ENCODE data around the gene KSR1. TPM values are rescaled to one million over a fixed set of nuclear protein-coding genes. Genes with fewer than 3 reads are reported as not detected.

The KSR1 gene
- total and polyA plus RNA-seq, 2 experiments from 2014 or later = 7.8 to 53.2 TPM

- no peak overlapping the region for H3K4me2 ChIP-seq
- H4K20me1 ChIP-seq (replicated peaks; ENCODE audit: insufficient read depth) = peaks cover 5% of the 10 kb centered on the region
- no peaks in the 10 kb centered on the region for H3K9me3 Mint-ChIP-seq
- no peaks in the 10 kb centered on the region for H3F3A ChIP-seq (replicated peaks; ENCODE audit: low read depth)
- H3K4me1 ChIP-seq (ENCODE audit: insufficient read depth) = peaks cover 6% of the 10 kb centered on the region; the same call in 1 of the 2 replicates
- H3K27ac Mint-ChIP-seq = no peak overlapping the region; the same call in 1 of the 2 replicates
- H3K4me3 Mint-ChIP-seq = no peak overlapping the region
- no peak overlapping the region for H2AFZ ChIP-seq
- H3K27me3 ChIP-seq (ENCODE audit: insufficient read depth) = no peaks in the 10 kb centered on the region
- H3K9me2 ChIP-seq (ENCODE audit: insufficient read depth) = no peaks in the 10 kb centered on the region
- DNase-seq (ENCODE audit: low spot score) (no peak), ATAC-seq (no peak)
- peaks cover 91% of the 10 kb centered on the region for H3K79me2 ChIP-seq (replicated peaks; ENCODE audit: insufficient read depth)
- no peaks in the 10 kb centered on the region; the same call in 2 of the 3 replicates for H3K36me3 Mint-ChIP-seq (ENCODE audit: low read depth)
- H3K4me3 ChIP-seq = no peak overlapping the region
- peaks cover 30% of the 10 kb centered on the region for H3K4me1 Mint-ChIP-seq
- H3K27ac ChIP-seq (ENCODE audit: low read depth) = no peak overlapping the region
- no peak for TF ChIP-seq ZNF331 (CRISPR knock-in tag; IDR thresholded peaks at IDR 0.05; ENCODE audit: low read depth)
- TF ChIP-seq STAT1 (IDR thresholded peaks at IDR 0.05; ENCODE audit: unreplicated experiment) = no peak
- TF ChIP-seq ZNF114 (CRISPR knock-in tag; IDR thresholded peaks at IDR 0.05) = no peak
- no peak for TF ChIP-seq CREB1 (CRISPR knock-in tag; IDR thresholded peaks at IDR 0.05; ENCODE audit: low read depth)
- no peak for TF ChIP-seq ETS1 (IDR thresholded peaks at IDR 0.05)
- TF ChIP-seq EZH2phosphoT487 (IDR thresholded peaks at IDR 0.05; ENCODE audit: unreplicated experiment) = no peak
- no peak for TF ChIP-seq EZH2 (IDR thresholded peaks at IDR 0.05; ENCODE audit: low read depth, unreplicated experiment)
- TF ChIP-seq REST (IDR thresholded peaks at IDR 0.05; ENCODE audit: unreplicated experiment) = no peak
- H3K27me3 Mint-ChIP-seq (ENCODE audit: insufficient read depth, low read depth, poor library complexity) = peaks cover 2% of the 10 kb centered on the region
- no peaks in the 10 kb centered on the region for H3K36me3 ChIP-seq (ENCODE audit: insufficient read depth)
Measured at GRCh38 chr17:27539152-27539551, 82.9 kb downstream of the KSR1 start.

GRCh38 chr17:27539794-27540317 lies 83.6 kb downstream of the KSR1 start:
- DNase-seq (ENCODE audit: low spot score) = no peak
- H3K36me3 ChIP-seq (ENCODE audit: insufficient read depth) = no peaks in the 10 kb centered on the region
- H3K4me3 Mint-ChIP-seq = no peak overlapping the region
- H3K36me3 Mint-ChIP-seq (ENCODE audit: low read depth) = no peaks in the 10 kb centered on the region
- H3K9me3 Mint-ChIP-seq = no peaks in the 10 kb centered on the region
- H3K9me2 ChIP-seq (ENCODE audit: insufficient read depth) = no peaks in the 10 kb centered on the region
- peaks cover 3% of the 10 kb centered on the region for H4K20me1 ChIP-seq (replicated peaks; ENCODE audit: insufficient read depth)
- H3K4me1 Mint-ChIP-seq = peaks cover 25% of the 10 kb centered on the region
- no peak overlapping the region for H3K4me2 ChIP-seq
- no peak overlapping the region for H3K27ac ChIP-seq (ENCODE audit: low read depth)
- no peak overlapping the region for H2AFZ ChIP-seq
- peaks cover 91% of the 10 kb centered on the region for H3K79me2 ChIP-seq (replicated peaks; ENCODE audit: insufficient read depth)
- H3K27ac Mint-ChIP-seq = peak overlapping the region; percentile 7; the same call in 1 of the 2 replicates
- H3F3A ChIP-seq (replicated peaks; ENCODE audit: low read depth) = no peaks in the 10 kb centered on the region
- H3K27me3 Mint-ChIP-seq (ENCODE audit: insufficient read depth, low read depth, poor library complexity) = peaks cover 2% of the 10 kb centered on the region
- no peak overlapping the region for H3K4me3 ChIP-seq
- no peaks in the 10 kb centered on the region for H3K27me3 ChIP-seq (ENCODE audit: insufficient read depth)
- ATAC-seq = no peak
- peaks cover 6% of the 10 kb centered on the region; the same call in 1 of the 2 replicates for H3K4me1 ChIP-seq (ENCODE audit: insufficient read depth)
- TF ChIP-seq REST (IDR thresholded peaks at IDR 0.05; ENCODE audit: unreplicated experiment) (no peak), ETS1 (IDR thresholded peaks at IDR 0.05) (no peak), POLR2AphosphoS5 (IDR thresholded peaks at IDR 0.05; ENCODE audit: low read depth) (no peak), ZNF114 (CRISPR knock-in tag; IDR thresholded peaks at IDR 0.05) (no peak), STAT1 (IDR thresholded peaks at IDR 0.05; ENCODE audit: unreplicated experiment) (no peak), EZH2phosphoT487 (IDR thresholded peaks at IDR 0.05; ENCODE audit: unreplicated experiment) (no peak), ZNF331 (CRISPR knock-in tag; IDR thresholded peaks at IDR 0.05; ENCODE audit: low read depth) (no peak)
